Naive thymus-derived CD8-positive, alpha-beta T cell (primary cell): ENCODE results near the gene TOM1L2. TPM values are rescaled to one million over a fixed set of nuclear protein-coding genes. Genes with fewer than 3 reads are reported as not detected.
A peak's percentile ranks its signal among the peaks of the same experiment; 100 is the strongest.

Experiments
- ATAC-seq, 2 donors: fragments of 150-1000 bp; cut with Tn5 transposase in 1 of 2; sonication (Bioruptor Pico), chemical (Tn5 transposase) in 1 of 2; 1 replicate in 1 of 2; 2 replicates in 1 of 2; pipeline ENCODE4 v1.10.0; 2021; ENCODE audit warnings: mild to moderate bottlenecking in 2 of 2, moderate library complexity in 2 of 2
- POLR2A ChIA-PET: fragments of 350-600 bp; sonication (Branson Sonifier 250); formaldehyde crosslinking; loops from one replicate; lab custom pipeline; 2021; ENCODE audit warnings: antibody characterized with exemption; lab: Charles Lee
- DNase-seq, 10 donors: peaks; one replicate each; pipeline versions ENCODE4 v3.0.0 to v3.0.0-alpha.2; 2020 to 2022
- H3K27ac Mint-ChIP-seq, 10 donors: one replicate each; pipeline ENCODE4 v1.8.0; 2020 to 2022; ENCODE audit warnings: mild to moderate bottlenecking in 10 of 10, mixed read lengths in 10 of 10, moderate library complexity in 4 of 10, inconsistent platforms in 1 of 10
- H3K27me3 Mint-ChIP-seq, 5 donors: one replicate each; pipeline ENCODE4 v1.8.0; 2021 to 2022; ENCODE audit warnings: mixed read lengths in 5 of 5
- H3K36me3 Mint-ChIP-seq, 3 donors: one replicate each; pipeline ENCODE4 v1.8.0; 2020 to 2022; ENCODE audit warnings: mixed read lengths in 3 of 3, mild to moderate bottlenecking in 2 of 3, inconsistent platforms in 1 of 3
- H3K4me1 Mint-ChIP-seq, 4 donors: one replicate each; pipeline ENCODE4 v1.8.0; 2021 to 2022; ENCODE audit warnings: mixed read lengths in 4 of 4
- H3K4me3 Mint-ChIP-seq, 10 donors: one replicate each; pipeline ENCODE4 v1.8.0; 2020 to 2022; ENCODE audit warnings: mild to moderate bottlenecking in 10 of 10, mixed read lengths in 10 of 10, moderate library complexity in 6 of 10, inconsistent platforms in 1 of 10
- H3K9me3 Mint-ChIP-seq, 9 donors: one replicate each; pipeline ENCODE4 v1.8.0; 2020 to 2022; ENCODE audit warnings: mixed read lengths in 9 of 9, mild to moderate bottlenecking in 3 of 9, inconsistent platforms in 1 of 9, moderate library complexity in 1 of 9
- polyA plus RNA-seq, 3 donors: library from polyadenylated mRNA; unstranded; fragments of 300-500 nt; fragmentation: Illumina TruSeq; gene quantifications; one replicate each; pipeline ENCODE4 v1.2.3, GENCODE V29; 2021
- total RNA-seq, 8 experiments: library from RNA in 2 of 8; stranded (reverse) in 2 of 8; gene quantifications; one replicate each; pipeline ENCODE4 v1.2.3 and lab custom pipeline; 2021 to 2026

Gene TOM1L2
- total and polyA plus RNA-seq, 5 experiments from 2014 or later, result 2.5 to 71.1 (median 11.6) TPM

DNA sequence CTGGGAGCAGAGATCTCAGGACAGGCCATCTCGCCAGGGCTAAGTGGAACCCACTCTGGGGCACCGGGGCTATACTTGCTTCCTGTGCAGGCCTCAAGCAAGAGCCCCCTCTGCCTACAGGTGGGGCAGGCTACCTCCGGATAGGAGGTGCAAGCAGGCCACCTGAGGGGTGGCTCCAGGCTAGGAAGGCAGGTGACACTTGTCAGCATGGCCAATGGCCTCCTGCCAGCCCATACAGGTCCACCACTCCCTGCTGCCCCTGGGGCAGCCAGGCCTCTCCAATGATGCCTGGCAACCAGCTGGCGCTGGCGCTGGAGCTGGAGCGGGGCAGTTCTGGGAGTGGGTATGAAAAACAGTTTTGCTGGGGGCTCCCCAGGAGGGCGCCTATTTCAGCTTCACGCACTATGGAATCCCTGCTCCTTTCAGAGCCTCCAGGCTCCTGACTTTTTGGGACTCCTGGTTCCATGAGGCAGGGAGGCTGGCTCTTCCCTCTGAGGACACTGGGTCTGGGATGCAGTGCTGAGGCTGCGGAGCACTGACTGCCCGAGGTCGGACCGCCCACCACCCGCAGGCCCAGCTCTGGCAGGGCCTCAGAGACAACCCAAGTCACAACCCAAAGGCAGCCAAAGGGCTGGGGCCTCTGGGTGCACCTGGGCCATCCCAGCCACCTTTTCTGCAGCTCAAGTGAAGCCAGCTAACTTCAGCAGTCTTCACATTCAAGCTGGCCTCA, 127.0 kb downstream of the TOM1L2 start:
- Mint-ChIP-seq H3K4me3 (peak overlapping the region in 1 of 10 donors; percentile 11), H3K27me3 (no peaks in the 10 kb centered on the region), H3K9me3 (no peaks in the 10 kb centered on the region), H3K27ac (peak overlapping the region in 6 of 10 donors; percentile 15 to 96 (median 69)), H3K36me3 (no peaks in the 10 kb centered on the region), H3K4me1 (peaks cover 32 to 59% (median 49%) of the 10 kb centered on the region in 4 donors)
- ATAC-seq (no peak), DNase-seq (no peak)
- POLR2A ChIA-PET, result interaction anchor here (0.8 to 1.9 kb wide), 3 partner anchors 9 to 23 kb away, joined by 3 to 10 read pairs (median 4); partner anchors contain the start of gene SREBF1

DNA sequence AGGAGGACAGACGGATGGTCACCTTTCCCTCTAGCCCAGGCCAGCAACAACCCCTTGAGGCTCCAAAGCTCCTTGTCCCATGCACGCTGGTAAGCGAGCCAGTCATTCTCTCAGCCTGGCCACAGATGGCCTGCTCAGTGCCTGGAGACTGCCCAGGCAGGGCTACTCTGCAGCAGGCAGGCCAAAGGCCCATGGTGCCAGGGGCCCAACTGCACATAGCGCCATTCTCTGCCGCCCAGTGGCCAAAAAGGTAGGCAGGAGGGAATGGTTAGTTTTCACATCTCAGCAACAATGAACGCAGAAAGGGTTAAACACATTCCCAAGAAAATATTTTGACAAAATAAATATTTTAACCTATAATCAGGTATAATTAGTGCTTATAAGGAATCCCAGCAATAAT, 127.7 kb downstream of the TOM1L2 start:
- DNase-seq (no peak), ATAC-seq (no peak)
- no peaks in the 10 kb centered on the region for H3K36me3 Mint-ChIP-seq
- no peaks in the 10 kb centered on the region for H3K27me3 Mint-ChIP-seq
- no peaks in the 10 kb centered on the region for H3K9me3 Mint-ChIP-seq
- peak overlapping the region in 2 of 10 donors; percentile 13 to 53 for H3K27ac Mint-ChIP-seq
- H3K4me3 Mint-ChIP-seq, result no peak overlapping the region
- POLR2A ChIA-PET, result interaction anchor here (1.9 kb wide), 1 partner anchor 8 kb away, joined by 10 read pairs; the partner anchor contains the start of gene SREBF1
- peaks cover 29 to 53% (median 46%) of the 10 kb centered on the region in 4 donors for H3K4me1 Mint-ChIP-seq

DNA sequence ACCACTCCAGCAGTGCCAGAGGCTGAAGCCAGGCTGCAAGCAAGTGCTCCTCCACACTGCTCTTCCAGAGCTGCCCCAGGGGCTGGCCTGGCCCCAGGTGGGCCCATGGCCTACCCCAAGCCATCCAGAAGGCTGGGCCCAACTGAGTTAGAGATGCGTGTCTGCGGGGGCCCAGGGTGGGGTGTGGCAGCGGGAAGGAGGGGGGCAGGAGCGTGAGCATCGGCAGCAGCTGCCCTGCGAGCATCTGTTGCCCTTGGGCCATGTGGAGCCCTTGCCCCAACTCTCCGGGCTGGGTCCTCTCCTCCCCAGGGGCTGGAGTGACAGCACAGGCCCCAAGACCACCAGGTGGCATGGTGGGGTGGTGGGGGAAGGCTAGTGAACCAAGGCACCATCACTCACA, 128.1 kb downstream of the TOM1L2 start:
- ATAC-seq, result no peak
- no peak for DNase-seq
- Mint-ChIP-seq H3K27me3 (no peaks in the 10 kb centered on the region), H3K4me3 (no peak overlapping the region), H3K27ac (peak overlapping the region in 2 of 10 donors; percentile 13 to 53), H3K9me3 (no peaks in the 10 kb centered on the region), H3K36me3 (no peaks in the 10 kb centered on the region), H3K4me1 (peaks cover 25 to 53% (median 46%) of the 10 kb centered on the region in 4 donors)
- POLR2A ChIA-PET, result no interaction called here

DNA sequence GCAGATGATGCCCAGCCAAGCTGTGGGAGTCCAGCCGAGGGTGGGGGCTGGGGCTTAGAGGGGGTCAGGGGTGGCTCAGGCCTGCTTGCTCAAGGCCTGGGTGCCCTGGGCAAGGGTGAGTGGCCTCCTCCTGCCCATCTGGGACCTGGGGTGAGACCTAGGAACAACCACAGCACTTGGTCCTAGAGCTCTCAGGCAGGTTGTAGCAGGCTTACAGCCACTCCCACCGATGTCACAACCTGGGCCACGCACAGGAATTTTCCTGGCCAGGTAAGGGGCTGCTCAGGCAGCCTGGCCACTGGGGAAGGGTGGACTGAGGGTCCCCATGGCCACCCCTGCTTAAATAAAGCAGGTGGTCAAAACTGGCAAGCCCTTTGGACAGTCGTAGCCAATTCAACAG, 129.1 kb downstream of the TOM1L2 start:
- POLR2A ChIA-PET, result no interaction called here
- DNase-seq (no peak), ATAC-seq (no peak)
- Mint-ChIP-seq H3K9me3 (no peaks in the 10 kb centered on the region), H3K4me1 (peaks cover 21 to 53% (median 46%) of the 10 kb centered on the region in 4 donors), H3K36me3 (no peaks in the 10 kb centered on the region), H3K27ac (peak overlapping the region in 8 of 10 donors; percentile 10 to 87 (median 42)), H3K27me3 (no peaks in the 10 kb centered on the region), H3K4me3 (no peak overlapping the region)

DNA sequence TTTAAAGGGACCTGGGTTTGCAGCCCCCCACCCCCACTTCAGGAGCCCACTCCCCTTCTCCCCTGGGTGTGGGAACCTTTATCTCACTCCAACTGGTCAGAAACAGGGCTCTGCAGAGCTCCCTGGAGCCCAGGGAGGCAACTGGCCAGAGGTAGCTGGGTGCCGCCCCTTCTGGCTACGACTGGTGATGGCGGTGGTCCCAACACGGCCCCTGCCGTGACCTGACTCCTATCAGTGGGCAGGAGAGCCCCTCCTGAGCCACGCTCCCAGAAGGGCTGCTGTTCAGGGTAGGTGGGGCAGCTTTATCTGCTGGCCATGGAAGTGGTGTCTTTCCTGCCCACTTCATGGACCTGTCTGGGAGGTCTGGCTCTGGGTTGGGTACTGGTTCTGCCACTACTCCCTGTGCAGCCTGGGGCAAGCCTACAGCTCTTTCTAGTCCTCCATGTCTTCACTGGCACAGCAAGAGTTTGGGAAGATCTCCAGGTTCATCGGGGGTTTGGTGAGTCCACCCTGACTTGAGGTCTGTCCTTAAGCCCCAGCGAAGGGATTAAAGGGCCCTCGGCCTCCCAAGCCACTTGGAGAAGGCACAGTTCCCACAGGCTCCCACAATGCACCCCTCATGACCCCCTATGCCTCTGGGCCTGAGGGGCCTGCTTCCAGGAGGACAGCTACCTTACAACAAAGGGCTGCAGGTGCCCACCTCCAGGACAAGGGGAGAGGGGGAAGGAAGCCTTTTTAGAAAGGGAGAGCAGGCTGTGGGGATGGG, 129.9 kb downstream of the TOM1L2 start:
- peak overlapping the region in 1 of 10 donors; percentile 26 for H3K4me3 Mint-ChIP-seq
- POLR2A ChIA-PET, result interaction anchor here (1.0 to 2.7 kb wide), 2 partner anchors 7 to 15 kb away, joined by 3 to 25 read pairs; no protein-coding TSS in a partner anchor
- H3K27ac Mint-ChIP-seq, result peak overlapping the region in 9 of 10 donors; percentile 15 to 97 (median 57)
- H3K4me1 Mint-ChIP-seq, result peaks cover 21 to 53% (median 46%) of the 10 kb centered on the region in 4 donors
- H3K36me3 Mint-ChIP-seq, result no peaks in the 10 kb centered on the region
- H3K27me3 Mint-ChIP-seq, result no peaks in the 10 kb centered on the region
- H3K9me3 Mint-ChIP-seq, result no peaks in the 10 kb centered on the region
- DNase-seq, result no peak
- no peak for ATAC-seq

DNA sequence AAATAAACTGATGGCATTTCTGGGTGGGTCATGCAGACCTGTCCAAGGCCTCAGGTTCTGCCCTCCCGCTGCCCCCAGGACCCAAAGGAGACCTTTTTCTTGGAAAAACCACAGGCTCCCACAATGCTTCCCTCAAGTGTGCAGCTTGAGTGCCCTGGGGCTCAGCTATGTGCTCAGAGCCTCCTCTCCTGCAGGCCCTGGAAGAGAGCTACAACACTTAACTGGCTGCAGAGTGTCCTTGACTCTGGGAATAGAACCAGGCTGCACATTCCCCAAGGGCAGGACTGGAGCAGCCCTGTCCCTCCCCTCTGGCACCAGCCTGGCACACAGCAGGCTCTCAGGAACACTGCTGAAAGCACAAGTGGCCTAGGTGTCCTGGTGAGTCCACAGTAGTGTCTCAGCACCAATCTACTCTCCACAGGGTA, 130.6 kb downstream of the TOM1L2 start:
- no peaks in the 10 kb centered on the region for H3K36me3 Mint-ChIP-seq
- POLR2A ChIA-PET, result interaction anchor here (0.8 to 2.7 kb wide), 4 partner anchors 8 to 28 kb away, joined by 3 to 25 read pairs (median 3); no protein-coding TSS in a partner anchor
- H3K9me3 Mint-ChIP-seq, result no peaks in the 10 kb centered on the region
- H3K27ac Mint-ChIP-seq, result peak overlapping the region in 8 of 10 donors; percentile 47 to 97 (median 87)
- peaks cover 19 to 52% (median 44%) of the 10 kb centered on the region in 4 donors for H3K4me1 Mint-ChIP-seq
- H3K27me3 Mint-ChIP-seq, result no peaks in the 10 kb centered on the region
- ATAC-seq (no peak), DNase-seq (no peak)
- H3K4me3 Mint-ChIP-seq, result peak overlapping the region in 1 of 10 donors; percentile 24

DNA sequence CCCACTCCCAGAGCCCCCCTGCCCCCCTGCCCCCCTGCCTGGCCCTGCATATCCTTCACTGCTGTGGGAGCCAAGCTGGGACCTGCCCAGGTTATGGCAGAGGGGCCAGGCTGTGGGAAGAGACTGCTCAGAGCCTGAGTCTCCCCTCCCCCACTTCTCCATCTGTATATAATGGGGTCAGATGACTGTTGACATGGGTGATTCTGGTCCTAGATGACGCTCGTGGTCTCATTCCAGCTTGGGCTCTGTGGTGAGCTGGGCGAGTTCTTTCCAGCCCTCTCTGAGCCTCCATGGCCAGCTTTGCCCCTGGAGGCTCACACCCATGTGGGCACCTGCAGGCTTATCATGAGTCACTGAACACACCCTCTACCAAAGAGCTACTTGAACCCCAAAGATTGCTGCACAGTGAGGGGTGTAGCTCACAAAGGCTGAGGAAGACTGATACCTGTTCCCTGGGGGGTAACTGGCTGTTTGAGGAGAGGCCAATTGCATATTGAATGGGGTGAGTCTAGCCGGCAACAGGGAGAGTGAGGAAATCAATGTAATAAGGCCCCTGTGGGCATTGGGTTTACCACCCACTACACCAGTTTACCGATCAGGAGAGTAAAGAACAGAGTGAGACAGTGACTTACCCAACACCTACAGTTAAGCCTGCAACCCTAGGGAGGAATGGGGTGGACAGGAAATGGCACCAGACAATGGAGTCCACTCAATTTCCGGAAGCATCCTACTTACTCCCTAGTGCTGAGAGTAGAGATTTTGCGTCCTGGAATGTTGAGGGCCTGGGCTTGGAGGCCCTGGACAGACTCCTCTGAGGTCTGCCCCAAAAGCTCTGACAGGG, 131.2 kb downstream of the TOM1L2 start:
- no peak for DNase-seq
- POLR2A ChIA-PET, result interaction anchor here (0.8 to 2.7 kb wide), 6 partner anchors 9 to 91 kb away, joined by 3 to 25 read pairs (median 3); no protein-coding TSS in a partner anchor
- H3K27ac Mint-ChIP-seq, result peak overlapping the region; percentile 60 to 97 (median 88)
- peaks cover 0 to 2% (median 0%) of the 10 kb centered on the region in 3 donors for H3K36me3 Mint-ChIP-seq
- peaks cover 17 to 47% (median 43%) of the 10 kb centered on the region in 4 donors for H3K4me1 Mint-ChIP-seq
- no peaks in the 10 kb centered on the region for H3K27me3 Mint-ChIP-seq
- no peaks in the 10 kb centered on the region for H3K9me3 Mint-ChIP-seq
- ATAC-seq, result no peak
- peak overlapping the region; percentile 35 to 93 (median 81) for H3K4me3 Mint-ChIP-seq

DNA sequence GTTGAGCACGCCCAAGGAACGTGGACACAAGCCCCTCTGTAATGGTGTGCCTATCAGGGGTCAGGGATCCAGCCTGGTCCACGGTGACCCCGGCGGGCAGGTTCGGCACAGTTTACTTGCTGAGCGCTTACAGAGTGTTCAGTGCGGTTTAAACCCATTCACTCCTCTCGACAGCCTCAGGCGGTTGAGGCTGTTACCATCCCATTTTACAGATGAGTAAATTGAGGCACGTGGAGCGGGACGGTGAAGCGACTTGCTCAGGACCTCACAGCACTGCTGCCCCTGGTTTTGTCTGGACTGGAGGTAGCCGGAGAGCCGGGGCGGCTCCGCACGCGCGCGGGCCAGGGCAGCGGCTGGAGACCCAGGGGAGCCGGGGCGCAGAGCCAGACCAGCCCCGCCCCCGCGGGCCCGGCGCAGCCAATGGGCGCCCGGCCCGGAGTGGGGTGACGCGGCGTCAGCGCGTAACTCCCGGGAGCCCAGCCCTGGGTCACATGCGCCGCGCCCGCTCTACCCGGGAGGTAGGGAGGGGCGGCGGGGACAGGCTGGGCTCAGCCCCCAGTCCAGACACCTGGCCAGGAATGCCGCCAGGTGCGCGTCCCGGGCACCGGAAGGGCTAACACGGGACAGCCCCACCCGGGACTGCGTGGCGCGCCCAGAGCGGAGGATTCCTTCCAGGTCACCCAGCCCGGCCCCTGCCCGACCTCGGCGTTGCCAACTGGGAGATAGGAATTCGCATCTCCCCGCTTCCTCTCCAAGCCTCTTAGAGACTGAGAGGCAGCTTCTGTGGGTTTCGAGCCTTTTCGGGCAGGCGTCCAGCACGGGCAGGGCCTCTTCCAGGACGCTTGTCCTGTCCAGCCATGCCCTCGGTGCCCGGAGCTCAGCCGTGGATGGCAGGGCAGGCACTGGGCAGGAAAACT, 132.2 kb downstream of the TOM1L2 start:
- Mint-ChIP-seq H3K4me1 (peaks cover 22 to 56% (median 49%) of the 10 kb centered on the region in 4 donors), H3K36me3 (peaks cover 0 to 4% (median 0%) of the 10 kb centered on the region in 3 donors), H3K27ac (peak overlapping the region; percentile 79 to 99 (median 90)), H3K27me3 (no peaks in the 10 kb centered on the region), H3K9me3 (no peaks in the 10 kb centered on the region), H3K4me3 (peak overlapping the region; percentile 61 to 93 (median 78))
- peak; percentile 51 to 61 for ATAC-seq
- POLR2A ChIA-PET, result interaction anchor here (0.8 to 8.9 kb wide), 5 partner anchors 10 to 90 kb away, joined by 3 to 166 read pairs (median 25); no protein-coding TSS in a partner anchor
- DNase-seq, result peak; percentile 64 to 81 (median 76)

DNA sequence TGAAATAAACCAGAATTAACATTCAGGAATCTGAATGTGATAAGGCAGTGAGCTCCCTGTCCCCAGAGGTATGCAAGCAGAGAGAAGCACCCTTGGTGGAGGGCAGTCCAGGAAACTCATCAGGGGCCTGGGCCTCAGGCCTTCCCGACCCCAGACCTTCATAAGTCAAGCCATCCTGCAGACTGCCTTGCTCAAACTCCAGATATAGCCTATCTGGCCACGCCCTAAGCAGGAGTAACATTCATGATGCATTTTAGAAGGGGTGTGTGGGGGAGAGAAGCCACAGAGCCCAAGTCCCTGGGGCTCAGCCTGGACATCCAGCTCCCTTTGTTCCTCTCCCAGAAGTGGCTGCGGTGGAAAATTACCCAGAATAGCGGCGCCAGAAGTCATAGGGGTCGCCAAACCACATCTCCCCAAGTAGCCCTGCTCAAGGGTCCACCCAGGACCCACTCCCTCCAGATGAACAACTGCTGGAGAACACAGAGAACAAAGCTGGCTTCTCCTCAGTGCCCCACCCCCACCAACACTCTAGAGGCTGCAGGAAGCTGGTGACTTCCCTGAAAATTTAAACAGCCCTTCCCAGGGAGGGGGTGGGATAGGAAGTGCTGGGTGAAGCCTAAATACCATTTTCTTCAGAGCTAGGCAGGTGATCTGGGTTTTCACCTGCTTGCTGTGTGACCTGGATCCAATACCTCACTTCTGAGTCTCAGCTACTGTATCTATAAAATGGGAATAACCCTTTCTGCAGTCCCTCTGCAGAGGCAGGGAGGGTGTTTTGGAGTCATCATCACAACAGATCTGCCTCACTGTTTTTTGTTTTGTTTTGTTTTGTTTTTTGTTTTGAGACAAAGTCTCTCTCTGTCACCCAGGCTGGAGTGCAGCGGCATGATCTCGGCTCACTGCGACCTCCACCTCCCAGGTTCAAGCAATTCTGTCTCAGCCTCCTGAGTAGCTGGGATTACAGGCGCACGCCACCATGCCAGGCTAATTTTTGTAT, 133.9 kb downstream of the TOM1L2 start:
- no peaks in the 10 kb centered on the region for H3K27me3 Mint-ChIP-seq
- H3K4me3 Mint-ChIP-seq, result peak overlapping the region; percentile 75 to 96 (median 92)
- POLR2A ChIA-PET, result interaction anchor here (0.7 to 8.9 kb wide), 7 partner anchors 13 to 90 kb away, joined by 3 to 166 read pairs (median 4); no protein-coding TSS in a partner anchor
- peak overlapping the region; percentile 77 to 99 (median 98) for H3K27ac Mint-ChIP-seq
- H3K9me3 Mint-ChIP-seq, result no peaks in the 10 kb centered on the region
- DNase-seq, result no peak
- H3K36me3 Mint-ChIP-seq, result peaks cover 0 to 12% (median 4%) of the 10 kb centered on the region in 3 donors
- H3K4me1 Mint-ChIP-seq, result peaks cover 35 to 72% (median 67%) of the 10 kb centered on the region in 4 donors
- ATAC-seq, result no peak

DNA sequence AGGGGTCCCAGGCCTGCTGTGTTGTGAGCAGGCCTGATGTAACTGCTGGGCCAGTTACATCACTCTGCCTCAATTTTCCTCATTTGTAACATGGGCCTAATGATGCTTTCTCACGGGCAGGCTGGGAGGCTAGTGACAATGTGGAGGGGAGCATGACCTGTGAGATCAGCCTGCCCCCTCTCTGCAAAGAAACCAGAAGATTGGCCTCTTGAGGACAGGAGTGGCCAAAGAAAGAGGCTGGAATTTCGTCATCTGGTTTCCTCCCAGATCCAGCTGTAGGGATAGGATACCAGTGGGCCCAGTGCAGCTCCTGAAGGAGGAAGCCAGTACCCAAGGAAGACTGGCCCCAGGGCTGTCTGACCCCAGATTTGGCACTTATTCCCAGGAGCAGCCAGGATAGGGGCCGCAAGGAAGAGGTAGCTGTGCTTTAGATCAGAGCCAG, 134.8 kb downstream of the TOM1L2 start:
- H3K9me3 Mint-ChIP-seq, result no peaks in the 10 kb centered on the region
- peak overlapping the region; percentile 85 to 99 (median 98) for H3K27ac Mint-ChIP-seq
- H3K36me3 Mint-ChIP-seq, result peaks cover 0 to 13% (median 4%) of the 10 kb centered on the region in 3 donors
- ATAC-seq (no peak), DNase-seq (no peak)
- H3K4me1 Mint-ChIP-seq, result peaks cover 34 to 73% (median 67%) of the 10 kb centered on the region in 4 donors
- peak overlapping the region; percentile 89 to 96 (median 92) for H3K4me3 Mint-ChIP-seq
- POLR2A ChIA-PET, result interaction anchor here (0.6 to 8.9 kb wide), 10 partner anchors 14 to 97 kb away, joined by 3 to 166 read pairs (median 4); no protein-coding TSS in a partner anchor
- no peaks in the 10 kb centered on the region for H3K27me3 Mint-ChIP-seq
